ENCODE measurements around the gene UFSP2.

UFSP2 gene

GRCh38 chr4:185352741-185353140 lies 73.0 kb downstream of the UFSP2 start:
- DNase-seq (ENCODE audit: low read depth) = no peak

- DNase-seq (ENCODE audit: low read depth) = no peak
Observed at GRCh38 chr4:185352202-185352601, 73.6 kb downstream of the UFSP2 start.

GRCh38 chr4:185351691-185352090 lies 74.1 kb downstream of the UFSP2 start:
- no peak for DNase-seq (ENCODE audit: low read depth)

All from T follicular helper cell (primary cell).